GM19395 (cell line): ENCODE data around the gene OXLD1.

Experiments
- ATAC-seq: cut with Tn5 transposase; IDR thresholded peaks from one replicate; pipeline ENCODE4 v1.9.1; 2021; ENCODE audit warnings: mild to moderate bottlenecking, moderate library complexity; ENCODE audit not compliant: unreplicated experiment

The OXLD1 gene

GRCh38 chr17:81655378-81656117 lies 10.9 kb downstream of the OXLD1 start:
- ATAC-seq, result no peak

GRCh38 chr17:81652906-81653771 lies 13.3 kb downstream of the OXLD1 start:
- no peak for ATAC-seq

- ATAC-seq, result no peak
Observed at GRCh38 chr17:81651692-81652091, 14.7 kb downstream of the OXLD1 start.

GRCh38 chr17:81650951-81651350 lies 15.5 kb downstream of the OXLD1 start:
- no peak for ATAC-seq

GRCh38 chr17:81648707-81649085 lies 17.7 kb downstream of the OXLD1 start:
- ATAC-seq, result no peak

GRCh38 chr17:81648013-81648706 lies 18.2 kb downstream of the OXLD1 start:
- ATAC-seq, result no peak

GRCh38 chr17:81647640-81648012 lies 18.8 kb downstream of the OXLD1 start:
- ATAC-seq, result no peak

- ATAC-seq, result no peak
Observed at GRCh38 chr17:81646869-81647600, 19.4 kb downstream of the OXLD1 start.

GRCh38 chr17:81644976-81645952 lies 21.1 kb downstream of the OXLD1 start:
- ATAC-seq, result no peak

- no peak for ATAC-seq
Observed at GRCh38 chr17:81644496-81644895, 21.9 kb downstream of the OXLD1 start.

- no peak for ATAC-seq
Observed at GRCh38 chr17:81641825-81642489, 24.4 kb downstream of the OXLD1 start.

GRCh38 chr17:81640011-81640410 lies 26.4 kb downstream of the OXLD1 start:
- no peak for ATAC-seq

GRCh38 chr17:81638683-81639082 lies 27.7 kb downstream of the OXLD1 start:
- no peak for ATAC-seq

- no peak for ATAC-seq
Observed at GRCh38 chr17:81636505-81637288, 29.7 kb downstream of the OXLD1 start, which contains the start of the genes NPLOC4 and TSPAN10. NPLOC4 (minus strand) TSS chr17:81637112; CDS start chr17:81636930, 182 bp downstream. TSPAN10 (plus strand) TSS chr17:81637196; CDS start chr17:81642413, 5,217 bp downstream.

- ATAC-seq, result no peak
Observed at GRCh38 chr17:81635973-81636504, 30.4 kb downstream of the OXLD1 start.

GRCh38 chr17:81635431-81635830 lies 31.0 kb downstream of the OXLD1 start:
- no peak for ATAC-seq

- no peak for ATAC-seq
Observed at GRCh38 chr17:81631482-81631881, 34.9 kb downstream of the OXLD1 start.

GRCh38 chr17:81630274-81630673 lies 36.1 kb downstream of the OXLD1 start:
- ATAC-seq, result no peak
